D721Med (cell line): Measurements from ENCODE around the gene ERBB2.
A peak's percentile ranks its signal among the peaks of the same experiment; 100 is the strongest.

ENCODE experiments used
- DNase-seq: peaks from one replicate; pipeline ENCODE4 v3.0.0; 2011; ENCODE audit warnings: low spot score; ENCODE audit not compliant: insufficient read length
- FAIRE-seq: peaks from 2 replicates; lab custom pipeline; 2011; peaks lifted over from hg19 to GRCh38; lab: Jason Lieb, UNC
- TF ChIP-seq, protein P1 (sequence below): IDR thresholded peaks from 2 replicates; pipeline ENCODE4 v1.5.1; 2012; ENCODE audit warnings: mild to moderate bottlenecking, control low read depth; ENCODE audit not compliant: insufficient read depth; ENCODE audit errors: missing control alignments

ERBB2 gene

DNA sequence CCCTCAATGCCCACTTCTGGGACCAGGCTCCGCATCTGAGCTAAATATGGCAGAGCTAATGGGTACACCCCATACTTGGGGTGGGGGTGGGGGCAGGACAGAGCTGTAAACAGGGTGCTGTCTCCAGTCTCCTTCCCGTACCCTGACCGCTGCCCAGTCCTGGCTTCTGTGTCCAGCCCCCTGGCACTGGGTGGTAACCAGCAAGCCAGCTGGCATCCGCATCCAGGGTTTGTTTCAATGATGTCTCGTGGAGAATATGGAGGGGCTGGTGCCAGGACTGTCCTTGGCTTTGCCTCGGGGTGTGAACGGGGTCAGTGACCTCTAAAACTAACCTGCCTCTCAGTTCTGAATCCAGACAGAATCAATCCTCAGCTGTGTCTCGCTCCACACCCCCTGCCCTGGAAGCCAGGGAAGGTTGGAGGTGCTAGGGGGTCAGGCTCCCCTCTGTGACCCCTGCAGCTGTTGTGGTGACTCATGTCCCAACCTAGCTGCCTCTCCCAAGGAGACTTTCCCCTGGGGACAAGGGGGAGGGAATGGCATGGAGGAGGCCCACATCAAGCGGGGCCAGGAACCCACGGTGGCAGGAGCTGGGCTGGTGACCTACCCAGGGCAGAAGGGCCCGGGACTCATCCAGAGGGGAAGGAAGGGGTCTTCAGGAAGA is 33.1 kb upstream of the ERBB2 start:
- no peak for DNase-seq
- TF ChIP-seq, protein P1, sequence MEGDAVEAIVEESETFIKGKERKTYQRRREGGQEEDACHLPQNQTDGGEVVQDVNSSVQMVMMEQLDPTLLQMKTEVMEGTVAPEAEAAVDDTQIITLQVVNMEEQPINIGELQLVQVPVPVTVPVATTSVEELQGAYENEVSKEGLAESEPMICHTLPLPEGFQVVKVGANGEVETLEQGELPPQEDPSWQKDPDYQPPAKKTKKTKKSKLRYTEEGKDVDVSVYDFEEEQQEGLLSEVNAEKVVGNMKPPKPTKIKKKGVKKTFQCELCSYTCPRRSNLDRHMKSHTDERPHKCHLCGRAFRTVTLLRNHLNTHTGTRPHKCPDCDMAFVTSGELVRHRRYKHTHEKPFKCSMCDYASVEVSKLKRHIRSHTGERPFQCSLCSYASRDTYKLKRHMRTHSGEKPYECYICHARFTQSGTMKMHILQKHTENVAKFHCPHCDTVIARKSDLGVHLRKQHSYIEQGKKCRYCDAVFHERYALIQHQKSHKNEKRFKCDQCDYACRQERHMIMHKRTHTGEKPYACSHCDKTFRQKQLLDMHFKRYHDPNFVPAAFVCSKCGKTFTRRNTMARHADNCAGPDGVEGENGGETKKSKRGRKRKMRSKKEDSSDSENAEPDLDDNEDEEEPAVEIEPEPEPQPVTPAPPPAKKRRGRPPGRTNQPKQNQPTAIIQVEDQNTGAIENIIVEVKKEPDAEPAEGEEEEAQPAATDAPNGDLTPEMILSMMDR: no peak
- no peak for FAIRE-seq

DNA sequence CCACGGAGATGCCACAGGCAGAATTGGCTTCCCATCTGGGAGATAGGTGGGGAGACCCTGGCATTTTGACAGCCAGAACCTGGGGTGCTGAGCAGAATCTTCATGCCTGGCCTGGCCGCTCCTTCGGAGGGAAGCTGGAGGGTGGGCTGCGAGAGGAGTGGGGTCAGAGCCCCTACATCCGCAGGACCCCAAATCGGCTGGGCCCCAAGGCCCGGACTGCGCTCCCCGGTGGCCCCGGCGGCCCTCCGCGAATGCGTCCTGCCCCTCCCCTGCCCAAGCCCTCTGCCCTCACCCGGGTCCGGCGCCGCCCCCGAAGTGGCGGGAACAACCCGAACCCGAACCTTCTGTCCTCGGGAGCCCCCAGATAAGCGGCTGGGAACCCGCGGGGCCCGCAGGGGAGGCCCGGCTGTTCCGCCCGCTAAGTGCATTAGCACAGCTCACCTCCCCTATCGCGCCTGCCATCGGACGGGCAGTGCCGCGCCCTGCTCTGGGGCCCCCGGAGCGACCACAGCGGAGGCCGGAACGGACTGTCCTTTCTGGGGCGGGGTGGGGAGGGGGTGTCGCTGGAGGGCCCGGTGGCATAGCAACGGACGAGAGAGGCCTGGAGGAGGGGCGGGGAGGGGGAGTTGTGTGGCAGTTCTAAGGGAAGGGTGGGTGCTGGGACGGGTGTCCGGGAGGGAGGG is 32.5 kb upstream of the ERBB2 start:
- no peak for FAIRE-seq
- TF ChIP-seq, protein P1: no peak
- DNase-seq: no peak

DNA sequence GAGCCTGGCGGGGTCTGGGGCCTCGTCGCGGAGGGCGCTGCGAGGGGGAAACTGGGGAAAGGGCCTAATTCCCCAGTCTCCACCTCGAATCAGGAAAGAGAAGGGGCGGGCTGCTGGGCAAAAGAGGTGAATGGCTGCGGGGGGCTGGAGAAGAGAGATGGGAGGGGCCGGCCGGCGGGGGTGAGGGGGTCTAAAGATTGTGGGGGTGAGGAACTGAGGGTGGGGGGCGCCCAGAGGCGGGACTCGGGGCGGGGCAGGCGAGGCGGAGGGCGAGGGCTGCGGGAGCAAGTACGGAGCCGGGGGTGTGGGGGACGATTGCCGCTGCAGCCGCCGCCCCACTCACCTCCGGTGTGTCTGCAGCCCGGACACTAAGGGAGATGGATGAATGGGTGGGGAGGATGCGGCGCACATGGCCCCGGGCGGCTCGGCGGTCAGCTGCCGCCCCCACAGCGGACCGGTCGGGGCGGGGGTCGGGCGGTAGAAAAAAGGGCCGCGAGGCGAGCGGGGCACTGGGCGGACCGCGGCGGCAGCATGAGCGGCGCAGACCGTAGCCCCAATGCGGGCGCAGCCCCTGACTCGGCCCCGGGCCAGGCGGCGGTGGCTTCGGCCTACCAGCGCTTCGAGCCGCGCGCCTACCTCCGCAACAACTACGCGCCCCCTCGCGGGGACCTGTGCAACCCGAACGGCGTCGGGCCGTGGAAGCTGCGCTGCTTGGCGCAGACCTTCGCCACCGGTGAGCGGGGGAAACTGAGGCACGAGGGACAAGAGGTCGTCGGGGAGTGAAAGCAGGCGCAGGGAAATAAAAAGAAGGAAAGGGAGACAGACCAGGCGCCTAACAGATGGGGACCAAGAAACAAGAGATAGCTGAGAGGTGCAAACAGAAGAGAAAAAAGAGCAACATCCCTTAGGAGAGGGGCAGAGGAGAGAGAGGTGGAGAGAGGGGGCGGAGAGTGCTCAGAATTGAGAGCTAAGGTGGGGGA is 31.6 kb upstream of the ERBB2 start, which contains the start of gene PNMT:
TSS of gene PNMT (plus strand) at position 509 of the 980 bp plus-strand sequence. CDS start at position 532, 23 bp downstream.
- TF ChIP-seq, protein P1: peak; percentile 62
- FAIRE-seq (no peak), DNase-seq (no peak)

DNA sequence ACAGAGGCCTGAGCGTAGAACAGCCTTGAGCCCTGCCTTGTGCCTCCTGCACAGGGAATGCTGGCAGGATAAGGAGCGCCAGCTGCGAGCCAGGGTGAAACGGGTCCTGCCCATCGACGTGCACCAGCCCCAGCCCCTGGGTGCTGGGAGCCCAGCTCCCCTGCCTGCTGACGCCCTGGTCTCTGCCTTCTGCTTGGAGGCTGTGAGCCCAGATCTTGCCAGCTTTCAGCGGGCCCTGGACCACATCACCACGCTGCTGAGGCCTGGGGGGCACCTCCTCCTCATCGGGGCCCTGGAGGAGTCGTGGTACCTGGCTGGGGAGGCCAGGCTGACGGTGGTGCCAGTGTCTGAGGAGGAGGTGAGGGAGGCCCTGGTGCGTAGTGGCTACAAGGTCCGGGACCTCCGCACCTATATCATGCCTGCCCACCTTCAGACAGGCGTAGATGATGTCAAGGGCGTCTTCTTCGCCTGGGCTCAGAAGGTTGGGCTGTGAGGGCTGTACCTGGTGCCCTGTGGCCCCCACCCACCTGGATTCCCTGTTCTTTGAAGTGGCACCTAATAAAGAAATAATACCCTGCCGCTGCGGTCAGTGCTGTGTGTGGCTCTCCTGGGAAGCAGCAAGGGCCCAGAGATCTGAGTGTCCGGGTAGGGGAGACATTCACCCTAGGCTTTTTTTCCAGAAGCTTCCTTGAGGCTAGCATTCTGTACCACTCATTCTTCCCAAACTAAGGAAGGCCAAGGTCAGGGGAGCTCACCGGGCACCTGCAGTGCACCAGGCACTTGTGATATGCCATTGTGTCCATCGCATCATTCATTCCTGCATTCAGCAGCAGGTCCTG is 29.7 kb upstream of the ERBB2 start:
- TF ChIP-seq, protein P1: no peak
- no peak for FAIRE-seq
- DNase-seq: no peak

DNA sequence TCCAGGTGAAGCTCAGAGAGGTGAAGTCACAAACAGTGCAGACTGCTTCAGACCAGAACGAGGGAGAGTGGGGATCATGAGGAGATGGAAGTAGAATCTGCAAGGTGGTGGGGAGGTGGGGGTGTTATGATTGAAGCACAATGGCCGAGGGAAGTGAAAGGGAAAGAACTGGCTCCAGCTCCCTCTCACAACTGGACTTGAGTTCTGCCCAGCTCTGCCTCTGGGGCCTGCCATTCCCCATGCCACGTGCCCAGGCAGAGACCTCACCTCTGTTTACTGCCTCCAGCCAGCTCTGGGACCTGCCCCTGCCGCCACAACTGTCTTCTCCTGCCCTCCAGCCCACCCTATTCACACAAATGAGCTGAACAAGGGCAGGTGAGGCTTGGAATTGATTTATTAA is 29.1 kb upstream of the ERBB2 start:
- TF ChIP-seq, protein P1: no peak
- no peak for FAIRE-seq
- no peak for DNase-seq

DNA sequence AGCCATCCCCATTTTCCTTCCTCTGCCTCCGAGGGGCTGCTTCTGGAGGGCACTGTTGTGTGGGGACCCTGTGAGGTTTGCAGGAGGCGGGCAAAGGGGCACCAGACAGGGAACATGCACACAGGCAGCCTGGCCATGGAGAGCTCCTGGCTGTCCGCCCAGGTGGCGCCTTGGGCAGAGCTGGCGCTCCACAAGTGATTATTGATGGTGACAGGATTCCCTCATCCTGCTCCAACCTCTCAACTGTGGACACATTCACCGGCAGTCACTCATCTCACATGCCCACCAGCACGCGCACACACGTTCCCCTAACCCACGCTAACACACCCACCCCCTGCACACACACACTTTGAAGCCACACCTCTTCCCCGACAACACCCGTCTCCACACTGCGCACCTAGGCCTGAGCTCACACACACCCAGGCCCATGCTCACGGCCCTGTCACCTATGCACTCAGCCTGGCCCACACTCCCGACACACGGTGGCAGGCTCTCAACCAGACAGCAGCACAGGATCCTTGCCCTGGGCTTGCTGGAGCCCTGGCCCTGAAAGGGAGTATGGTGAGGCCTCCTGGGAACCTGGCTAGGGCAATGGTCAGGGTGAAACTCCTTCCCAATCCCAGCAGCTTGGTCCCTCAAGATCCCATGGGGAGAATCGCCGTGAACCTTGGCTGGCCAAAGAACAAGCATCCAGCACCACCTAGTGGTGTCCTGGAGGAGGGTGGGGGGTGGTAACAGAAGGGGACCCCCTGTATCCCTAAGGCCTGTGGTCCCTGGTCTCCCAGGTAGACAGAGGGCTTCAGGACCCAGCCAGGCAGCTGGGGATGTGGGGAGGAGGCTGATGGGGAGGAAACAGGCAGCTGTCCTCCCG is 28.0 kb upstream of the ERBB2 start:
- TF ChIP-seq, protein P1: peak; percentile 76
- FAIRE-seq (no peak), DNase-seq (peak; percentile 92)
